Left lobe of liver (tissue), 2 donors: Measurements from ENCODE around the gene SFSWAP. TPM values are rescaled to one million over a fixed set of nuclear protein-coding genes. Genes with fewer than 3 reads are reported as not detected.

Experiments
- ATAC-seq: fragments of 200-7000 bp; cut with Tn5 transposase; one replicate; pipeline ENCODE4 v1.9.1; 2020; ENCODE audit warnings: mild to moderate bottlenecking, moderate library complexity
- DNase-seq: peaks from one replicate; pipeline ENCODE4 v3.0.0-alpha.2; 2020; ENCODE audit warnings: low spot score
- total RNA-seq: library from RNA; stranded (reverse); gene quantifications from one replicate; pipeline ENCODE4 v1.2.1, GENCODE V29; 2021
- donor health status: DM: no; HTN: no; CAD: no; lungs with moderate emphysema.
- donor health status: DM: no; HTN: yes; CAD: no.

SFSWAP gene
- total RNA-seq, 1 donor from 2014 or later, result 15.7 TPM

- DNase-seq (no peak), ATAC-seq (no peak)
Measured at GRCh38 chr12:131848753-131849152, 137.9 kb downstream of the SFSWAP start.

Other genes with a start within 250 kb of the SFSWAP start
- 1.1 TPM for gene MMP17, start 117.3 kb downstream of the SFSWAP start, total RNA-seq
- gene ULK1, start 183.5 kb downstream of the SFSWAP start, total RNA-seq, result 40.3 TPM
- gene PUS1, start 218.2 kb downstream of the SFSWAP start, total RNA-seq, result 19.6 TPM
- gene EP400, start 238.9 kb downstream of the SFSWAP start, total RNA-seq, result 14.3 TPM